ENCODE data around the gene ARHGAP18. TPM values are rescaled to one million over a fixed set of nuclear protein-coding genes. Genes with fewer than 3 reads are reported as not detected.

The ARHGAP18 gene
- total and polyA plus RNA-seq, 7 donors: 1.6 to 6.8 (median 5.5) TPM

GRCh38 chr6:129659167-129659566, 50.8 kb downstream of the ARHGAP18 start:
- no peaks in the 10 kb centered on the region for H3K27me3 ChIP-seq (ENCODE audit: insufficient read depth in 3 of 3, low read length in 2 of 3)
- H3K9me3 ChIP-seq: no peaks in the 10 kb centered on the region
- ATAC-seq (no peak), DNase-seq (no peak)
- no peak overlapping the region for H3K4me3 ChIP-seq
- no peak overlapping the region for H3K27ac ChIP-seq
- no peak for TF ChIP-seq CTCF (IDR thresholded peaks at IDR 0.05)
- no peaks in the 10 kb centered on the region for H3K36me3 ChIP-seq (ENCODE audit: insufficient read depth in 1 of 2, low read depth in 1 of 2)
- WGBS, 3 donors: 93 to 96% (median 93%) methylated on average over 3 of the region's 3 CpGs
- intact Hi-C loops (cut with DNase I): no loop called here
- peaks cover 30% of the 10 kb centered on the region for H3K4me1 ChIP-seq

GRCh38 chr6:129657483-129657882, 52.5 kb downstream of the ARHGAP18 start:
- H3K4me1 ChIP-seq: peaks cover 26% of the 10 kb centered on the region
- no peaks in the 10 kb centered on the region for H3K36me3 ChIP-seq (ENCODE audit: insufficient read depth in 1 of 2, low read depth in 1 of 2)
- H3K27ac ChIP-seq: no peak overlapping the region
- intact Hi-C loops (cut with DNase I): no loop called here
- DNase-seq (no peak), ATAC-seq (no peak)
- no peaks in the 10 kb centered on the region for H3K27me3 ChIP-seq (ENCODE audit: insufficient read depth in 3 of 3, low read length in 2 of 3)
- no peaks in the 10 kb centered on the region for H3K9me3 ChIP-seq
- no peak for TF ChIP-seq CTCF (IDR thresholded peaks at IDR 0.05)
- 86 to 93% (median 89%) methylated on average over 3 of the region's 3 CpGs for WGBS, 3 donors
- no peak overlapping the region for H3K4me3 ChIP-seq

DNA sequence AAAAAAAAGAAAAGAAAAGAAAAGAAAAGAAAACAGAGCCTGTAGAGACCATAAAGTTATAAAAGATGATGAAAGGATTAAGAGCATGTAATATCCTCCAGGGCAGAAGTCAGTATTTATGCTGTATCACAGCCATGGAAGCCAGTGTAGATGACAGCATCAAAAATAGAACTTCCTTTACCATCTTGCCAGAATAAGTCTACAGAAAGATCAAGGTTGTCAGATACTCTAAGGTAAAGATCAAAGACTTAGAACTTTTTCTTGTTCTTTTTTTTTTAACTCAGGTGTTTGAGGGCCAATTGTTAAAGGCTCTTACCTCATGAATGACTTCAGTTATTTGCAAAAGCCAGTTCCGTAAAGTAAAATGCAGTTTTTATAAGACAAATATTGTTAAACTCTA, 54.6 kb downstream of the ARHGAP18 start:
- Histone ChIP-seq H3K36me3 (ENCODE audit: insufficient read depth in 1 of 2, low read depth in 1 of 2) (no peaks in the 10 kb centered on the region), H3K27ac (peak overlapping the region; percentile 21), H3K9me3 (no peaks in the 10 kb centered on the region), H3K27me3 (ENCODE audit: insufficient read depth in 3 of 3, low read length in 2 of 3) (no peaks in the 10 kb centered on the region), H3K4me1 (peaks cover 18% of the 10 kb centered on the region), H3K4me3 (no peak overlapping the region)
- TF ChIP-seq CTCF (IDR thresholded peaks at IDR 0.05): no peak
- ATAC-seq (peak in 1 of 4 donors; percentile 40), DNase-seq (no peak)
- 95 to 98% (median 96%) methylated on average over 1 of the region's 1 CpG for WGBS, 3 donors
- intact Hi-C loops (cut with DNase I): no loop called here

- Histone ChIP-seq H3K4me3 (no peak overlapping the region), H3K4me1 (peaks cover 18% of the 10 kb centered on the region), H3K27ac (no peak overlapping the region), H3K36me3 (ENCODE audit: insufficient read depth in 1 of 2, low read depth in 1 of 2) (no peaks in the 10 kb centered on the region), H3K9me3 (no peaks in the 10 kb centered on the region), H3K27me3 (ENCODE audit: insufficient read depth in 3 of 3, low read length in 2 of 3) (no peaks in the 10 kb centered on the region)
- ATAC-seq (no peak), DNase-seq (no peak)
- WGBS, 3 donors: 83 to 90% (median 84%) methylated on average over 2 of the region's 2 CpGs
- intact Hi-C loops (cut with DNase I): no loop called here
- TF ChIP-seq CTCF (IDR thresholded peaks at IDR 0.05): no peak
Observed at GRCh38 chr6:129653746-129654145, 56.2 kb downstream of the ARHGAP18 start.

GRCh38 chr6:129653229-129653628, 56.7 kb downstream of the ARHGAP18 start:
- Histone ChIP-seq H3K4me3 (no peak overlapping the region), H3K27ac (no peak overlapping the region), H3K27me3 (ENCODE audit: insufficient read depth in 3 of 3, low read length in 2 of 3) (no peaks in the 10 kb centered on the region), H3K9me3 (no peaks in the 10 kb centered on the region), H3K4me1 (peaks cover 18% of the 10 kb centered on the region), H3K36me3 (ENCODE audit: insufficient read depth in 1 of 2, low read depth in 1 of 2) (no peaks in the 10 kb centered on the region)
- DNase-seq (no peak), ATAC-seq (no peak)
- 76 to 86% (median 79%) methylated on average over 2 of the region's 2 CpGs for WGBS, 3 donors
- TF ChIP-seq CTCF (IDR thresholded peaks at IDR 0.05): no peak
- intact Hi-C loops (cut with DNase I): no loop called here

All from psoas muscle (tissue), 8 donors.